ENCODE data around the gene RPP25.
"Not testable (repeated sequence)": the region's sequence is repeated elsewhere in the genome, so short reads cannot be mapped to it uniquely, and the experiment has no call there.

RPP25 gene

GRCh38 chr15:74917676-74918075, 38.9 kb downstream of the RPP25 start:
- no peak for DNase-seq (ENCODE audit: low read depth)

- not testable (repeated sequence) for DNase-seq (ENCODE audit: low read depth)
Observed at GRCh38 chr15:74913799-74914198, 42.8 kb downstream of the RPP25 start.

GRCh38 chr15:74913041-74913440, 43.5 kb downstream of the RPP25 start:
- DNase-seq (ENCODE audit: low read depth): no peak

- no peak for DNase-seq (ENCODE audit: low read depth)
Observed at GRCh38 chr15:74908635-74909034, 47.9 kb downstream of the RPP25 start.

- DNase-seq (ENCODE audit: low read depth): no peak
Observed at GRCh38 chr15:74907163-74907870, 49.3 kb downstream of the RPP25 start.

- peak; percentile 56 for DNase-seq (ENCODE audit: low read depth)
Observed at GRCh38 chr15:74906450-74907162, 50.0 kb downstream of the RPP25 start, which contains the start of gene FAM219B. FAM219B (minus strand) TSS chr15:74906851; CDS start chr15:74906800, 51 bp downstream.

- DNase-seq (ENCODE audit: low read depth): peak; percentile 7
Observed at GRCh38 chr15:74906067-74906449, 50.5 kb downstream of the RPP25 start.
